ENCODE measurements around the gene IRAK1. TPM values are rescaled to one million over a fixed set of nuclear protein-coding genes. Genes with fewer than 3 reads are reported as not detected.

Gene IRAK1
- total RNA-seq, 1 experiment from 2014 or later = 92.3 TPM

- ATAC-seq (no peak), DNase-seq (ENCODE audit: low read depth, low spot score) (no peak)
- Histone ChIP-seq H3K9ac (ENCODE audit: low read length) (no peak overlapping the region), H3K27me3 (ENCODE audit: insufficient read depth, low read length) (no peaks in the 10 kb centered on the region), H3K9me3 (ENCODE audit: control insufficient read depth in 1 of 2, insufficient read depth in 1 of 2, low read depth in 1 of 2, low read length in 2 of 2) (no peaks in the 10 kb centered on the region), H3K36me3 (ENCODE audit: control insufficient read depth in 1 of 2, insufficient read depth in 2 of 2, low read length in 2 of 2) (no peaks in the 10 kb centered on the region), H3K79me2 (ENCODE audit: insufficient read depth, low read length) (no peaks in the 10 kb centered on the region), H3K4me2 (ENCODE audit: low read length) (no peak overlapping the region), H4K20me1 (ENCODE audit: insufficient read depth) (no peaks in the 10 kb centered on the region), H3K4me1 (ENCODE audit: control insufficient read depth in 1 of 2, insufficient read depth in 2 of 2, low read length in 2 of 2) (peaks cover 0 to 14% of the 10 kb centered on the region in 2 experiments; a peak in 2 of 4 replicates), H2AFZ (ENCODE audit: low read depth, low read length, poor library complexity, severe bottlenecking) (no peak overlapping the region), H3K27ac (ENCODE audit: low read depth, low read length) (no peak overlapping the region), H3K9me2 (ENCODE audit: insufficient read depth) (no peaks in the 10 kb centered on the region), H3K4me3 (replicated peaks in 1 of 2; ENCODE audit: low read depth in 1 of 2, low read length in 2 of 2) (no peak overlapping the region)
- TF ChIP-seq CBX3 (IDR thresholded peaks at IDR 0.05; ENCODE audit: low read depth) = no peak
- TF ChIP-seq, protein P1, sequence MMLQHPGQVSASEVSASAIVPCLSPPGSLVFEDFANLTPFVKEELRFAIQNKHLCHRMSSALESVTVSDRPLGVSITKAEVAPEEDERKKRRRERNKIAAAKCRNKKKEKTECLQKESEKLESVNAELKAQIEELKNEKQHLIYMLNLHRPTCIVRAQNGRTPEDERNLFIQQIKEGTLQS (IDR thresholded peaks at IDR 0.05) = no peak
- TF ChIP-seq RAD21 (IDR thresholded peaks at IDR 0.05; ENCODE audit: low read depth) = no peak
- TF ChIP-seq CEBPB (IDR thresholded peaks at IDR 0.05; ENCODE audit: low read depth) = no peak
- no peak for TF ChIP-seq SRF (IDR thresholded peaks at IDR 0.05; ENCODE audit: low read depth)
- no peak for TF ChIP-seq EZH2phosphoT487 (IDR thresholded peaks at IDR 0.05; ENCODE audit: borderline replicate concordance)
- no peak for TF ChIP-seq EZH2 (IDR thresholded peaks at IDR 0.05)
- TF ChIP-seq EGR1 (IDR thresholded peaks at IDR 0.05; ENCODE audit: low read depth) = no peak
- TF ChIP-seq MAX (IDR thresholded peaks at IDR 0.05) = no peak
- TF ChIP-seq POLR2A (IDR thresholded peaks at IDR 0.05; ENCODE audit: borderline replicate concordance, extremely low read depth, insufficient read depth, insufficient read length) = no peak
- no peak for TF ChIP-seq SIN3A (IDR thresholded peaks at IDR 0.05; ENCODE audit: low read depth)
- no peak for TF ChIP-seq SP1 (IDR thresholded peaks at IDR 0.05; ENCODE audit: low read depth)
- TF ChIP-seq ZNF274 (IDR thresholded peaks at IDR 0.05; ENCODE audit: low read depth, low read length) = no peak
- TF ChIP-seq, protein P2, sequence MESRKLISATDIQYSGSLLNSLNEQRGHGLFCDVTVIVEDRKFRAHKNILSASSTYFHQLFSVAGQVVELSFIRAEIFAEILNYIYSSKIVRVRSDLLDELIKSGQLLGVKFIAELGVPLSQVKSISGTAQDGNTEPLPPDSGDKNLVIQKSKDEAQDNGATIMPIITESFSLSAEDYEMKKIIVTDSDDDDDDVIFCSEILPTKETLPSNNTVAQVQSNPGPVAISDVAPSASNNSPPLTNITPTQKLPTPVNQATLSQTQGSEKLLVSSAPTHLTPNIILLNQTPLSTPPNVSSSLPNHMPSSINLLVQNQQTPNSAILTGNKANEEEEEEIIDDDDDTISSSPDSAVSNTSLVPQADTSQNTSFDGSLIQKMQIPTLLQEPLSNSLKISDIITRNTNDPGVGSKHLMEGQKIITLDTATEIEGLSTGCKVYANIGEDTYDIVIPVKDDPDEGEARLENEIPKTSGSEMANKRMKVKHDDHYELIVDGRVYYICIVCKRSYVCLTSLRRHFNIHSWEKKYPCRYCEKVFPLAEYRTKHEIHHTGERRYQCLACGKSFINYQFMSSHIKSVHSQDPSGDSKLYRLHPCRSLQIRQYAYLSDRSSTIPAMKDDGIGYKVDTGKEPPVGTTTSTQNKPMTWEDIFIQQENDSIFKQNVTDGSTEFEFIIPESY (IDR thresholded peaks at IDR 0.05; ENCODE audit: extremely low read depth, insufficient replicate concordance, low read length) = no peak
- no peak for TF ChIP-seq JUND (IDR thresholded peaks at IDR 0.05)
- TF ChIP-seq REST (IDR thresholded peaks at IDR 0.05; ENCODE audit: low read depth) = no peak
- no peak for TF ChIP-seq ZFX (IDR thresholded peaks at IDR 0.05)
- ChIA-PET RAD21 (ENCODE audit: low non-redundant PET in 1 of 2, low total read pairs in 2 of 2, uncharacterized antibody in 2 of 2, unreplicated experiment in 2 of 2) (no interaction called here), POLR2A (no interaction called here), CTCF (no interaction called here)
- intact Hi-C loops (cut with micrococcal nuclease) = no loop called here
- no TSS peak for BruUV-seq (replicated peaks)
Observed at GRCh38 chrX:154008521-154008920, 11.2 kb downstream of the IRAK1 start.
